H1 (cell line): Measurements from ENCODE around the gene CMTM2. TPM values are rescaled to one million over a fixed set of nuclear protein-coding genes. Genes with fewer than 3 reads are reported as not detected.

ENCODE experiments used
- CTCF ChIA-PET: fragments of 300-600 bp; sonication (Branson Sonifier 250); formaldehyde crosslinking; loops from one replicate; lab custom pipeline; 2021; ENCODE audit not compliant: partially characterized antibody; lab: Charles Lee
- POLR2A ChIA-PET: fragments of 300-600 bp; sonication (Branson Sonifier 250); formaldehyde crosslinking; loops from one replicate; lab custom pipeline; 2021; ENCODE audit warnings: inconsistent platforms; ENCODE audit not compliant: partially characterized antibody; lab: Charles Lee
- DNase-seq, 2 experiments: peaks; one replicate each; pipeline versions ENCODE4 v3.0.0 to v3.0.0-alpha.2; 2010 to 2022; ENCODE audit warnings: low spot score in 2 of 2, low read depth in 1 of 2, mixed read lengths in 1 of 2
- FAIRE-seq: peaks from 2 replicates; lab custom pipeline; 2011; peaks lifted over from hg19 to GRCh38; lab: Jason Lieb, UNC
- H2AFZ ChIP-seq: 2 replicates; pipeline ENCODE4 v1.8.1; 2012; ENCODE audit warnings: low read length, inconsistent platforms
- H2AK5ac ChIP-seq: 2 replicates; pipeline ENCODE4 v1.6.1; 2013; ENCODE audit warnings: low read depth, low read length
- H2BK120ac ChIP-seq: replicated peaks from 2 replicates; pipeline ENCODE3; 2013; ENCODE audit warnings: low read depth, low read length, inconsistent platforms
- H2BK12ac ChIP-seq: 2 replicates; pipeline ENCODE4 v1.6.1; 2013; ENCODE audit warnings: low read depth, low read length
- H2BK15ac ChIP-seq: 2 replicates; pipeline ENCODE4 v1.6.1; 2013; ENCODE audit warnings: low read length
- H2BK20ac ChIP-seq: 2 replicates; pipeline ENCODE4 v1.6.1; 2013; ENCODE audit warnings: low read length
- H2BK5ac ChIP-seq: 2 replicates; pipeline ENCODE4 v1.6.1; 2013; ENCODE audit warnings: low read depth, low read length
- H3K14ac ChIP-seq: 2 replicates; pipeline ENCODE4 v1.6.1; 2013; ENCODE audit warnings: inconsistent platforms; ENCODE audit not compliant: insufficient read length
- H3K18ac ChIP-seq: 2 replicates; pipeline ENCODE4 v1.6.1; 2013; ENCODE audit warnings: low read length; ENCODE audit errors: extremely low read depth
- H3K23ac ChIP-seq: 2 replicates; pipeline ENCODE4 v1.6.1; 2013; ENCODE audit warnings: inconsistent platforms; ENCODE audit not compliant: insufficient read length
- H3K23me2 ChIP-seq: 2 replicates; pipeline ENCODE4 v1.6.1; 2013; ENCODE audit warnings: low read depth, low read length
- H3K27ac ChIP-seq: 2 replicates; pipeline ENCODE4 v1.6.1; 2011; ENCODE audit warnings: low read depth, low read length, inconsistent platforms
- H3K27me3 ChIP-seq, 4 experiments: replicated peaks in 1 of 4; 1 replicate in 1 of 4; 2 replicates in 3 of 4; pipeline versions ENCODE4 v1.6.1 to v1.8.1; 2011 to 2013; ENCODE audit warnings: low read length in 3 of 4, mild to moderate bottlenecking in 3 of 4, inconsistent platforms in 2 of 4, mixed read lengths in 2 of 4, moderate library complexity in 1 of 4; ENCODE audit not compliant: control insufficient read depth in 3 of 4, insufficient read depth in 3 of 4; ENCODE audit errors: extremely low read depth in 1 of 4
- H3K36me3 ChIP-seq, 4 experiments: 2 replicates each; pipeline versions ENCODE4 v1.6.1 to v1.8.1; 2011 to 2013; ENCODE audit warnings: mild to moderate bottlenecking in 4 of 4, low read length in 3 of 4, moderate library complexity in 2 of 4, control low read depth in 1 of 4, inconsistent platforms in 1 of 4; ENCODE audit not compliant: insufficient read depth in 4 of 4, control insufficient read depth in 2 of 4
- H3K4ac ChIP-seq: replicated peaks from 2 replicates; pipeline ENCODE3; 2013; ENCODE audit warnings: low read length, low read depth, mixed read lengths, inconsistent platforms; ENCODE audit not compliant: insufficient read length
- H3K4me1 ChIP-seq, 4 experiments: replicated peaks in 1 of 4; 1 replicate in 1 of 4; 2 replicates in 3 of 4; pipeline versions ENCODE4 v1.6.1 to v1.8.1; 2011 to 2013; ENCODE audit warnings: low read length in 3 of 4, inconsistent platforms in 2 of 4, mixed read lengths in 1 of 4; ENCODE audit not compliant: insufficient read depth in 4 of 4, control insufficient read depth in 3 of 4
- H3K4me2 ChIP-seq, 2 experiments: 2 replicates each; pipeline versions ENCODE4 v1.6.1 to v1.8.1; 2011 to 2013; ENCODE audit warnings: low read depth in 2 of 2, low read length in 2 of 2, control low read depth in 1 of 2, inconsistent platforms in 1 of 2, mild to moderate bottlenecking in 1 of 2; ENCODE audit not compliant: insufficient read depth in 1 of 2
- H3K4me3 ChIP-seq, 4 experiments: fragments of 200-600, 300-600 bp in 1 of 4; sonication (generic), shearing (Covaris generic), sonication (Bioruptor Twin) in 1 of 4; 2 replicates each; pipeline versions ENCODE4 v1.5.1 to v1.8.1; 2011 to 2016; ENCODE audit warnings: low read length in 4 of 4, low read depth in 3 of 4, control low read depth in 2 of 4, inconsistent platforms in 2 of 4, mild to moderate bottlenecking in 2 of 4, mixed read lengths in 1 of 4, moderate library complexity in 1 of 4; ENCODE audit not compliant: insufficient read depth in 2 of 4; ENCODE audit errors: extremely low read depth in 1 of 4
- H3K56ac ChIP-seq: replicated peaks from 2 replicates; pipeline ENCODE3; 2013; ENCODE audit warnings: low read depth, mild to moderate bottlenecking, mixed read lengths, low read length, inconsistent platforms; ENCODE audit not compliant: insufficient read length
- H3K79me1 ChIP-seq: 2 replicates; pipeline ENCODE4 v1.6.1; 2013; ENCODE audit warnings: low read depth, low read length, control low read depth
- H3K79me2 ChIP-seq, 2 experiments: 2 replicates each; pipeline versions ENCODE4 v1.6.1 to v1.8.1; 2012 to 2013; ENCODE audit warnings: low read length in 2 of 2, mild to moderate bottlenecking in 2 of 2, inconsistent platforms in 1 of 2; ENCODE audit not compliant: insufficient read depth in 2 of 2, control insufficient read depth in 1 of 2
- H3K9ac ChIP-seq, 4 experiments: replicated peaks in 1 of 4; 1 replicate in 1 of 4; 2 replicates in 3 of 4; pipeline versions ENCODE4 v1.6.1 to v1.8.1; 2011 to 2013; ENCODE audit warnings: low read depth in 3 of 4, low read length in 3 of 4, control low read depth in 2 of 4, mild to moderate bottlenecking in 2 of 4, moderate library complexity in 2 of 4, inconsistent platforms in 1 of 4; ENCODE audit errors: extremely low read depth in 1 of 4
- H3K9me3 ChIP-seq, 2 experiments: 2 replicates each; pipeline versions ENCODE4 v1.6.1 to v1.8.1; 2012 to 2013; ENCODE audit warnings: mild to moderate bottlenecking in 2 of 2, moderate library complexity in 2 of 2, control low read depth in 1 of 2, inconsistent platforms in 1 of 2, low read depth in 1 of 2, low read length in 1 of 2, mixed read lengths in 1 of 2; ENCODE audit not compliant: insufficient read depth in 2 of 2
- H4K20me1 ChIP-seq, 2 experiments: replicated peaks in 1 of 2; 2 replicates each; pipeline versions ENCODE3 to v1.8.1; 2011 to 2013; ENCODE audit warnings: inconsistent platforms in 2 of 2, low read length in 2 of 2, mild to moderate bottlenecking in 1 of 2; ENCODE audit not compliant: insufficient read depth in 2 of 2, control insufficient read depth in 1 of 2
- H4K5ac ChIP-seq: 2 replicates; pipeline ENCODE4 v1.6.1; 2013; ENCODE audit warnings: low read length, low read depth, mixed read lengths, inconsistent platforms; ENCODE audit not compliant: insufficient read length
- H4K8ac ChIP-seq: 2 replicates; pipeline ENCODE4 v1.8.0; 2013; ENCODE audit warnings: mild to moderate bottlenecking, moderate library complexity, low read length, inconsistent platforms; ENCODE audit not compliant: insufficient read depth; ENCODE audit errors: extremely low read depth
- H4K91ac ChIP-seq: replicated peaks from 2 replicates; pipeline ENCODE3; 2013; ENCODE audit warnings: low read length, mixed read lengths, inconsistent platforms; ENCODE audit not compliant: insufficient read length
- GABPA ChIP-seq: IDR thresholded peaks from 2 replicates; pipeline ENCODE4 v1.6.1; 2011; ENCODE audit warnings: mild to moderate bottlenecking, low read length, moderate library complexity, borderline replicate concordance; ENCODE audit not compliant: insufficient read depth
- POU5F1 ChIP-seq: IDR thresholded peaks from 2 replicates; pipeline ENCODE4 v1.6.1; 2011; ENCODE audit warnings: low read depth, mild to moderate bottlenecking, low read length, moderate library complexity
- WGBS, 2 experiments: shearing (Covaris generic) in 1 of 2; methylation state at CpG; one replicate each; pipeline versions ENCODE4 v1.1.6 to v1.1.7; 2013 to 2015; ENCODE audit warnings: low lambda C conversion rate in 2 of 2, mixed read lengths in 2 of 2, inconsistent platforms in 1 of 2, low coverage in 1 of 2, missing lambda C conversion rate in 1 of 2; ENCODE audit not compliant: insufficient replicate concordance in 2 of 2, insufficient coverage in 1 of 2, insufficient read length in 1 of 2; ENCODE audit errors: extremely low coverage in 1 of 2, missing lambda C conversion rate in 1 of 2; 5-methylcytosine and 5-hydroxymethylcytosine counted together
- polyA plus RNA-seq, 7 experiments: library from polyadenylated mRNA; depleted of rRNA in 3 of 7; stranded (reverse) in 5 of 7; unstranded in 2 of 7; fragments of >200 nt in 5 of 7; fragments of 200-250 nt in 2 of 7; gene quantifications; 1 replicate in 5 of 7; 2 replicates in 1 of 7; 4 replicates in 1 of 7; pipeline versions ENCODE4 v1.2.1 to v1.2.3, GENCODE V29; 2011 to 2013; ENCODE audit warnings: missing spikeins in 2 of 7, mixed read lengths in 2 of 7
- total RNA-seq: library from RNA; stranded (reverse); fragmentation: NEBNext Ultra II Directional; extraction: Animal tissue kit (Norgen Biotek cat#: 25700); gene quantifications from 2 replicates; pipeline ENCODE4 v1.2.1, GENCODE V29; 2021

The CMTM2 gene
- total and polyA plus RNA-seq, 2 of the 8 experiments (the other 6 are each of a cell fraction or from before 2014, with no cell fraction given): not detected

DNA sequence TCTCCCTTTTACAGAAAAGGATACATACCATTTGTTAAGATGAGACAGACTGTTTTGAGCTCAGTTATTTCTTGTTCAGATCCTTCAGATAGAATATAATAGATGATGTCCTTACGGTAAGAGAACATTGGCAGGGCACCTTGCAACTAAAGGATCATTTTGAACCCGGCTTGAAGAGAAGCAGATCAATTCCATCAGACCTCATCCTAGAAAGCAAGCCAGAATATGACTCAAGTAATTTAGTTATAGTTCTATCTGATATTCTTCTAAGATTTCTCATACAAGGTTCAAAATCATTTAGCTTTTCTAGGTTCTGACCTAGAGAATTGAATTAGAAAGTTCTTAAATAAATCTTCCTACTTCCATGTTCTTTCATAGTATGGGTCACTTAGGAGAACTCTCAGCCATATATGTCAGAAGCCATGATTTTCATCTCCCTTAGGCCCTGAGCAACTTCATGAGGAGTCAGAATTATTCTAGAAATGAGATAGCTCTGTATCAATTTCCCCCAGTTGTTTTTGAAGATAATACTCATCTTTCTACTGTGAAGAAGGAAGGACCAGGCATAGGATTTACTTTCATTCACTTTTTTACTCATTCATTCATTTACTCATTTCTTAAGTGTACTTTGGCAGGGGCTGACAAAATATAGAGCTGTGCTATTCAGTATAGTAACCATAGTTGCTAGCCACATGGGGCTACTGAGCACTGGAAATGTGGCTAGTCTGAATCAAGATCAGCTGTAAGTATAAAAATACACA lies 15.5 kb upstream of the CMTM2 start:
- WGBS, 2 experiments: 98% methylated on average over 2 of the region's 2 CpGs; no CpG with 5 or more reads in 1 of the 2 experiments

More for the DNA sequence above, 15.5 kb upstream of the CMTM2 start:
- H3K27ac ChIP-seq: no peak overlapping the region
- no peak overlapping the region for H3K14ac ChIP-seq
- peaks cover 0 to 5% (median 0%) of the 10 kb centered on the region in 4 experiments; a peak in 3 of 8 replicates for H3K36me3 ChIP-seq
- H4K5ac ChIP-seq: no peak overlapping the region
- H3K79me2 ChIP-seq: no peaks in the 10 kb centered on the region
- H3K9ac ChIP-seq: no peak overlapping the region
- no peak overlapping the region for H3K23ac ChIP-seq
- CTCF ChIA-PET: interaction anchor here (0.8 to 5.2 kb wide), 14 partner anchors 8 to 157 kb away, joined by 3 to 25 read pairs (median 6); partner anchors contain the start of genes CKLF and CMTM2
- no peak overlapping the region for H4K8ac ChIP-seq
- no peak overlapping the region for H3K18ac ChIP-seq
- no peaks in the 10 kb centered on the region for H3K23me2 ChIP-seq
- H3K79me1 ChIP-seq: no peaks in the 10 kb centered on the region
- H2BK12ac ChIP-seq: no peak overlapping the region
- H2BK20ac ChIP-seq: no peak overlapping the region
- no peaks in the 10 kb centered on the region for H3K27me3 ChIP-seq
- no peak overlapping the region for H2BK15ac ChIP-seq
- POLR2A ChIA-PET: interaction anchor here (1.2 to 2.5 kb wide), 2 partner anchors 12 to 13 kb away, joined by 4 to 9 read pairs; partner anchors contain the start of gene TK2
- H3K56ac ChIP-seq: no peak overlapping the region
- FAIRE-seq (no peak), DNase-seq (no peak)
- H3K4me2 ChIP-seq: no peak overlapping the region
- H3K4me1 ChIP-seq: no peaks in the 10 kb centered on the region
- no peak overlapping the region for H2AFZ ChIP-seq
- no peak overlapping the region for H2AK5ac ChIP-seq
- no peak overlapping the region for H3K4ac ChIP-seq
- H3K9me3 ChIP-seq: no peaks in the 10 kb centered on the region
- no peak for TF ChIP-seq GABPA
- TF ChIP-seq POU5F1: no peak
- peaks cover 0 to 2% of the 10 kb centered on the region in 2 experiments for H4K20me1 ChIP-seq
- H4K91ac ChIP-seq: no peak overlapping the region
- H2BK120ac ChIP-seq: no peak overlapping the region
- no peak overlapping the region for H2BK5ac ChIP-seq
- no peak overlapping the region for H3K4me3 ChIP-seq
